GM12892 (cell line): ENCODE results near the gene PIM1.

Experiments
- POLR2A ChIP-seq: IDR thresholded peaks from 2 replicates; pipeline ENCODE4 v1.6.1; 2011; ENCODE audit warnings: low read depth, low read length, control low read depth
- TAF1 ChIP-seq: IDR thresholded peaks from 2 replicates; pipeline ENCODE4 v1.6.1; 2011; ENCODE audit warnings: low read depth, mild to moderate bottlenecking, control low read depth, low read length, borderline replicate concordance

- TF ChIP-seq TAF1 = no peak
- no peak for TF ChIP-seq POLR2A
Measured at GRCh38 chr6:37190159-37190535, 20.2 kb downstream of the PIM1 start.
